ENCODE measurements around the gene GALK1.
"Not testable (repeated sequence)": the region's sequence is repeated elsewhere in the genome, so short reads cannot be mapped to it uniquely, and the experiment has no call there.

DNA sequence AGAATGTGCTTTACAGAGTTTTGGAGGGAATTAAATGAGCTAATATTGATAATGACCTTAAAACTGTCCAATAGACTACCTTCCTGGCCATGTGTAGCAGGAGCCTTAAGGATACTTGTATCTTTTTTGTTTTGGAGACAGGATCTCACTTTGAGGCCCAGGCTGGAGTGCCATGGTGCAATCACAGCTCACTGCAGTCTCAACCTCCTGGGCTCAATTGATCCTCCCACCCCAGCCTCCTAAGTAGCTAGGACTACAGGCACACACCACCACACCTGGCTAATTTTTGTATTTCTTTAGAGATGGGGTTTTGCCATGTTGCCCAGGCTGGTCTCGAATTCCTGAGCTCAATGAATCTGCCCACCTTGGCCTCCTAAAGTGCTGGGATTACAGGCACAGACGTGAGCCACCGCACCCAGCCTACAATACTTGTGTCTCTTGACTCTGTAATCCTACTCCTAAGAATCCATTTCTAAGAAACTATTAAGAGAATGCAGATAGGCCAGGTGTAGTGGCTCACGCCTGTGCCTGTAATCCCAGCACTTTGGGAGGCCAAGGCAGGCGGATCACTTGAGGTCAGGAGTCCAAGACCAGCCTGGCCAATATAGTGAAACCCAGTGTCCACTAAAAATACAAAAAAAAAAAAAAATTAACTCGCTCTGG lies 4.9 kb downstream of the GALK1 start:
- TF ChIP-seq, protein P1, sequence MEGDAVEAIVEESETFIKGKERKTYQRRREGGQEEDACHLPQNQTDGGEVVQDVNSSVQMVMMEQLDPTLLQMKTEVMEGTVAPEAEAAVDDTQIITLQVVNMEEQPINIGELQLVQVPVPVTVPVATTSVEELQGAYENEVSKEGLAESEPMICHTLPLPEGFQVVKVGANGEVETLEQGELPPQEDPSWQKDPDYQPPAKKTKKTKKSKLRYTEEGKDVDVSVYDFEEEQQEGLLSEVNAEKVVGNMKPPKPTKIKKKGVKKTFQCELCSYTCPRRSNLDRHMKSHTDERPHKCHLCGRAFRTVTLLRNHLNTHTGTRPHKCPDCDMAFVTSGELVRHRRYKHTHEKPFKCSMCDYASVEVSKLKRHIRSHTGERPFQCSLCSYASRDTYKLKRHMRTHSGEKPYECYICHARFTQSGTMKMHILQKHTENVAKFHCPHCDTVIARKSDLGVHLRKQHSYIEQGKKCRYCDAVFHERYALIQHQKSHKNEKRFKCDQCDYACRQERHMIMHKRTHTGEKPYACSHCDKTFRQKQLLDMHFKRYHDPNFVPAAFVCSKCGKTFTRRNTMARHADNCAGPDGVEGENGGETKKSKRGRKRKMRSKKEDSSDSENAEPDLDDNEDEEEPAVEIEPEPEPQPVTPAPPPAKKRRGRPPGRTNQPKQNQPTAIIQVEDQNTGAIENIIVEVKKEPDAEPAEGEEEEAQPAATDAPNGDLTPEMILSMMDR (IDR thresholded peaks at IDR 0.05), result not testable (repeated sequence)
- not testable (repeated sequence) for TF ChIP-seq TCF7L2 (IDR thresholded peaks at IDR 0.05; ENCODE audit: low read depth, low read length); POLR2AphosphoS5 (IDR thresholded peaks at IDR 0.05; ENCODE audit: low read depth, low read length); SIN3A (IDR thresholded peaks at IDR 0.05; ENCODE audit: borderline replicate concordance, insufficient read depth, low read depth, low read length)
- TF ChIP-seq, protein P2, sequence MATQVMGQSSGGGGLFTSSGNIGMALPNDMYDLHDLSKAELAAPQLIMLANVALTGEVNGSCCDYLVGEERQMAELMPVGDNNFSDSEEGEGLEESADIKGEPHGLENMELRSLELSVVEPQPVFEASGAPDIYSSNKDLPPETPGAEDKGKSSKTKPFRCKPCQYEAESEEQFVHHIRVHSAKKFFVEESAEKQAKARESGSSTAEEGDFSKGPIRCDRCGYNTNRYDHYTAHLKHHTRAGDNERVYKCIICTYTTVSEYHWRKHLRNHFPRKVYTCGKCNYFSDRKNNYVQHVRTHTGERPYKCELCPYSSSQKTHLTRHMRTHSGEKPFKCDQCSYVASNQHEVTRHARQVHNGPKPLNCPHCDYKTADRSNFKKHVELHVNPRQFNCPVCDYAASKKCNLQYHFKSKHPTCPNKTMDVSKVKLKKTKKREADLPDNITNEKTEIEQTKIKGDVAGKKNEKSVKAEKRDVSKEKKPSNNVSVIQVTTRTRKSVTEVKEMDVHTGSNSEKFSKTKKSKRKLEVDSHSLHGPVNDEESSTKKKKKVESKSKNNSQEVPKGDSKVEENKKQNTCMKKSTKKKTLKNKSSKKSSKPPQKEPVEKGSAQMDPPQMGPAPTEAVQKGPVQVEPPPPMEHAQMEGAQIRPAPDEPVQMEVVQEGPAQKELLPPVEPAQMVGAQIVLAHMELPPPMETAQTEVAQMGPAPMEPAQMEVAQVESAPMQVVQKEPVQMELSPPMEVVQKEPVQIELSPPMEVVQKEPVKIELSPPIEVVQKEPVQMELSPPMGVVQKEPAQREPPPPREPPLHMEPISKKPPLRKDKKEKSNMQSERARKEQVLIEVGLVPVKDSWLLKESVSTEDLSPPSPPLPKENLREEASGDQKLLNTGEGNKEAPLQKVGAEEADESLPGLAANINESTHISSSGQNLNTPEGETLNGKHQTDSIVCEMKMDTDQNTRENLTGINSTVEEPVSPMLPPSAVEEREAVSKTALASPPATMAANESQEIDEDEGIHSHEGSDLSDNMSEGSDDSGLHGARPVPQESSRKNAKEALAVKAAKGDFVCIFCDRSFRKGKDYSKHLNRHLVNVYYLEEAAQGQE (IDR thresholded peaks at IDR 0.05; ENCODE audit: insufficient read depth in 1 of 2, low read depth in 2 of 2, low read length in 1 of 2), result not testable (repeated sequence)

Measured in Panc1 (cell line).